OCI-LY7 (cell line): ENCODE data around the gene IQCH. TPM values are rescaled to one million over a fixed set of nuclear protein-coding genes. Genes with fewer than 3 reads are reported as not detected.

ENCODE experiments used
- BruUV-seq: library from RNA; stranded (reverse); fragments of 400-500 nt; replicated peaks from 2 replicates; lab custom pipeline; 2021; lab: Mats Ljungman, UMichigan
- CTCF ChIA-PET: fragments of 300-600 bp; sonication (Branson Sonifier 250); formaldehyde crosslinking; loops from one replicate; lab custom pipeline; 2022; ENCODE audit warnings: antibody characterized with exemption; ENCODE audit not compliant: unreplicated experiment; lab: Charles Lee
- POLR2A ChIA-PET: fragments of 300-600 bp; sonication (Branson Sonifier 250); formaldehyde crosslinking; loops from one replicate; lab custom pipeline; 2022; ENCODE audit warnings: antibody characterized with exemption; lab: Charles Lee
- DNase-seq: peaks from one replicate; pipeline ENCODE4 v3.0.0-alpha.2; 2015; ENCODE audit warnings: low spot score
- H2AFZ ChIP-seq: fragments of 200-600 bp; sonication (generic), shearing (Covaris generic); 2 replicates; pipeline ENCODE4 v1.6.1; 2014; ENCODE audit warnings: mild to moderate bottlenecking, antibody characterized with exemption, low read length, moderate library complexity
- H3K27ac ChIP-seq: fragments of 200-600 bp; sonication (generic); 2 replicates; pipeline ENCODE4 v1.5.1; 2014; ENCODE audit warnings: mixed run types, low read depth, mild to moderate bottlenecking, moderate library complexity, low read length, inconsistent platforms; ENCODE audit not compliant: poor library complexity, severe bottlenecking
- H3K36me3 ChIP-seq: fragments of 200-600 bp; sonication (generic); 2 replicates; pipeline ENCODE4 v1.6.1; 2014; ENCODE audit warnings: mild to moderate bottlenecking, antibody characterized with exemption, low read length, moderate library complexity, mixed read lengths; ENCODE audit not compliant: insufficient read depth
- H3K4me1 ChIP-seq: fragments of 200-600 bp; sonication (generic); 2 replicates; pipeline ENCODE4 v1.5.1; 2014; ENCODE audit warnings: mild to moderate bottlenecking, low read length; ENCODE audit not compliant: insufficient read depth, poor library complexity, severe bottlenecking
- H3K4me2 ChIP-seq: fragments of 200-600 bp; sonication (generic); 2 replicates; pipeline ENCODE4 v1.6.1; 2014; ENCODE audit warnings: mild to moderate bottlenecking, low read length
- H3K4me3 ChIP-seq: fragments of 200-600 bp; sonication (generic); 2 replicates; pipeline ENCODE4 v1.5.1; 2014; ENCODE audit warnings: mild to moderate bottlenecking, low read depth, low read length; ENCODE audit not compliant: poor library complexity, severe bottlenecking
- H3K79me2 ChIP-seq: fragments of 200-600 bp; sonication (generic); 2 replicates; pipeline ENCODE4 v1.6.1; 2016; ENCODE audit warnings: low read depth, mild to moderate bottlenecking, low read length, moderate library complexity, mixed read lengths; ENCODE audit not compliant: insufficient read depth
- H3K9me2 ChIP-seq: fragments of 200-600 bp; sonication (generic); 2 replicates; pipeline ENCODE4 v1.6.1; 2016; ENCODE audit warnings: mild to moderate bottlenecking, low read length, mixed read lengths; ENCODE audit not compliant: insufficient read depth
- H3K9me3 ChIP-seq: fragments of 200-600 bp; sonication (generic); 2 replicates; pipeline ENCODE4 v1.6.1; 2014; ENCODE audit warnings: mild to moderate bottlenecking, mixed run types, low read length, mixed read lengths
- H4K20me1 ChIP-seq: fragments of 200-600 bp; sonication (generic); 2 replicates; pipeline ENCODE4 v1.6.1; 2014; ENCODE audit warnings: mild to moderate bottlenecking, antibody characterized with exemption, low read length, moderate library complexity, mixed read lengths; ENCODE audit not compliant: insufficient read depth
- CTCF ChIP-seq: fragments of 200-600 bp; sonication (generic); conservative IDR thresholded peaks from 2 replicates; pipeline ENCODE4 v1.5.1; 2014; ENCODE audit warnings: mild to moderate bottlenecking, antibody characterized with exemption, low read length, moderate library complexity, mixed read lengths
- EZH2phosphoT487 ChIP-seq: fragments of 200-600 bp; sonication (generic); IDR thresholded peaks from 2 replicates; pipeline ENCODE4 v1.6.1; 2018; ENCODE audit warnings: low read depth, borderline replicate concordance, mild to moderate bottlenecking, mixed run types, antibody characterized with exemption, low read length, moderate library complexity, mixed read lengths
- intact Hi-C: fragments of 100-400 bp; cut with micrococcal nuclease; formaldehyde crosslinking; loops from one replicate; pipeline ENCODE4 v1.10.0; 2022; ENCODE audit not compliant: unreplicated experiment
- total RNA-seq, 2 experiments: library from RNA; depleted of rRNA in 1 of 2; stranded (reverse); fragments of >200 nt in 1 of 2; shearing (Covaris generic) in 1 of 2; gene quantifications; 2 replicates each; pipeline ENCODE4 v1.2.3, GENCODE V29; 2014 to 2022

The IQCH gene
- total RNA-seq, 2 experiments from 2014 or later: 3.9 to 5.8 TPM

GRCh38 chr15:67227431-67227830, 27.2 kb upstream of the IQCH start:
- Histone ChIP-seq H3K4me1 (peaks cover 21% of the 10 kb centered on the region), H3K4me3 (no peak overlapping the region), H3K36me3 (peaks cover 65% of the 10 kb centered on the region), H3K79me2 (no peaks in the 10 kb centered on the region), H3K9me3 (no peaks in the 10 kb centered on the region), H3K27ac (no peak overlapping the region), H2AFZ (no peak overlapping the region), H3K4me2 (no peak overlapping the region), H4K20me1 (no peaks in the 10 kb centered on the region), H3K9me2 (no peaks in the 10 kb centered on the region)
- POLR2A ChIA-PET: interaction anchor here (0.7 kb wide), 2 partner anchors 12 to 31 kb away, joined by 5 read pairs; no protein-coding TSS in a partner anchor
- CTCF ChIA-PET: no interaction called here
- no peak for DNase-seq
- TF ChIP-seq EZH2phosphoT487: no peak
- no peak for TF ChIP-seq CTCF
- intact Hi-C loops: no loop called here
- no TSS peak for BruUV-seq

GRCh38 chr15:67227846-67228245, 26.7 kb upstream of the IQCH start:
- Histone ChIP-seq H3K27ac (no peak overlapping the region), H3K4me2 (no peak overlapping the region), H3K4me3 (no peak overlapping the region), H2AFZ (no peak overlapping the region), H4K20me1 (no peaks in the 10 kb centered on the region), H3K9me2 (no peaks in the 10 kb centered on the region), H3K36me3 (peaks cover 69% of the 10 kb centered on the region), H3K79me2 (no peaks in the 10 kb centered on the region), H3K9me3 (no peaks in the 10 kb centered on the region), H3K4me1 (peaks cover 21% of the 10 kb centered on the region)
- no peak for DNase-seq
- POLR2A ChIA-PET: interaction anchor here (0.7 kb wide), 2 partner anchors 12 to 31 kb away, joined by 5 read pairs; no protein-coding TSS in a partner anchor
- BruUV-seq: no TSS peak
- intact Hi-C loops: no loop called here
- CTCF ChIA-PET: no interaction called here
- TF ChIP-seq EZH2phosphoT487 (no peak), CTCF (no peak)

DNA sequence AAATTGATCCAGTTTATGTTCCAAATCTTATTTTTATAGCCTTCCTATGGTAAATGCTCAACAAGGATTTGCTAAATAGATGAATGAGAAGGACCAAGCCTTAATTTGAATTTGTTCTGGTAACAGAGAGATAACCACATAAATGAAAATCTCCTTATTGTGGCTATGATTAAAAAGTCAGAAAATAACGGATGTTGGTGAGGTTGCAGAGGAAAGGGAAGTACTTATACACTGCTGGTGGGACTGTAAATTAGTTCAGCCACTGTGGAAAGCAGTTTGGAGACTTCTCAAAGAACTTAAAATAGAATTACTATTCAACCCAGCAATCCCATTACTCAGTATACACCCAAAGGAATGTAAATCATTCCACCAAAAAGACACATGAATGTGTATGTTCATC, 26.3 kb upstream of the IQCH start:
- peaks cover 74% of the 10 kb centered on the region for H3K36me3 ChIP-seq
- no peaks in the 10 kb centered on the region for H4K20me1 ChIP-seq
- H2AFZ ChIP-seq: no peak overlapping the region
- DNase-seq: no peak
- H3K79me2 ChIP-seq: no peaks in the 10 kb centered on the region
- H3K4me1 ChIP-seq: peaks cover 21% of the 10 kb centered on the region
- TF ChIP-seq CTCF (no peak), EZH2phosphoT487 (no peak)
- no peak overlapping the region for H3K4me2 ChIP-seq
- intact Hi-C loops: no loop called here
- no peak overlapping the region for H3K4me3 ChIP-seq
- POLR2A ChIA-PET: no interaction called here
- CTCF ChIA-PET: no interaction called here
- H3K27ac ChIP-seq: no peak overlapping the region
- H3K9me2 ChIP-seq: no peaks in the 10 kb centered on the region
- H3K9me3 ChIP-seq: no peaks in the 10 kb centered on the region
- no TSS peak for BruUV-seq
